HG02623 (cell line): Measurements from ENCODE around the gene MYH9.
"Not testable (repeated sequence)": the region's sequence is repeated elsewhere in the genome, so short reads cannot be mapped to it uniquely, and the experiment has no call there.

Source experiments
- ATAC-seq: cut with Tn5 transposase; IDR thresholded peaks from one replicate; pipeline ENCODE4 v1.9.1; 2021; ENCODE audit warnings: moderate library complexity; ENCODE audit not compliant: unreplicated experiment

MYH9 gene

DNA sequence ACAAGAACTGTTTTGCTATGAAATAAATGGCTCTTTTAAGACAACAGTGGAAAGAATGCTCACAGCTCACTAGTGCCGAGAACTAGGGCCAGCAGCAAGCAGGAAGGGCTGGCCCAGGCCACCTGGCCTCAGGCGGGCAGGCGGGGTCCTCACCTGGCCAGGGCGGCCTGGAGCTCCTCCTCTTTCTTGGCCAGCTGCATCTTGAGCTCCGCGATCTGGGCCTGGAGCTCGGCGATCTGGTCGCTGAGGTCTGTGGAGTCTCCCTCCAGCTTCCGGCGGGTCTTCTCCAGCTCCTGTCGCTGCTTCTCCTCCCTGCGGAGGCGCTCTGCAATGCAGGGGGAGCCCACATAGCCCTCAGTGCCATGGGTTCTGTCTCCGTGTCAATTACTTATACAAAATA lies 91.1 kb downstream of the MYH9 start:
- no peak for ATAC-seq

DNA sequence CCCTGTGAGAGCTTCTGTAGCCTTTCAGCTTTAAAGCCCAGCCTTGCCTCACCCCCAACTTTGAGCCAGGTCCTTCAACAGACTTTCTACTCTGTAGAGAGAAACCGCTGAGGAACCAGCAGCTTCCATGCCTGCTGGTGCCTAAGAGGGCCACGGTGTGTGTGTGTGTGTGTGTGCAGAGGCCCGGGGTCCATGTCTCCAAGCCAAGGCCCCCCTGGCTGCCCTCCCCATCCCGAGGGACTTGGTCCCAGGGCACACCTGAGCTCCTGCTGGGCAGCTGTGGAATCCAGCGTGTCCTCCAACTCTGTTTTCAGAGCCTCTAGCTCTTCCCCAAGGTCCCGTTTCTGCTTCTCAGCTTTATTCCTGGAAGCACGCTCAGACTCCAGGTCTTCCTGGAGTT lies 92.5 kb downstream of the MYH9 start:
- ATAC-seq, result no peak

DNA sequence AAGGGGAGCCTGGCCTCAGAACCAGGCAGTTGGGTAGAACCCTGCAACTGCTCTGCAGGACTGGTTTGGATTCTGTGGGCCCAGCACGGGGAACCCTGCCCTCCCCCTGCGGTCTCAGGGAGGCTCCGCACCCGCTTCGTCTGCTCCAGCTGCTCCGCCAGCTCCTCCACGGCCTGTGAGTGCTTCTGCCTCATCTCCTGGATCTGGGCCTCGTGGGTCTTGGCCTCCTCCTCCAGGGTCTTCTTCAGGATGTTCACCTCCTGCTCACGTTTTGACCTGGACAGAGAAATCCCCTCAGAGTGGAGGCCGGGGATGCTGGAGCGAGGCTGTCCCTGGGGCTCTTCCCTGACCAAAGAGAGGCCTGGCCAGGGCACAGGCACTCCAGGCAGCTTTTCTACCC lies 93.0 kb downstream of the MYH9 start:
- ATAC-seq, result no peak

DNA sequence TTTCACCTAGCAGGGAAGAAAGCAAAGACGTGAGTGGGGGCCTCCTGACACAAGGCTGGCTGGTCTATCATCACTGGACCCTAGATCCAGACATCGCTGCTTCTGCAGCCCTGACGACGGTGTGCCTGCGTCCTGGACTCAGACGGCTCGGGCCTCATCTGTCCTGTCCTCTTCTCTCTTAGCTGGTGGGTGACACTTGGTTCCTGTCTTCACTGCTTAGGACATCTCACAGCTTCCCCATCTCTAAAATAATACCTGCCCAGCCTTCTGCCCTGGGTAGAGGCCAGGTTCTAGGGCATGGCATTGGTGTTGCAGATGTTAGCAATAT lies 93.5 kb downstream of the MYH9 start:
- ATAC-seq, result no peak

GRCh38 chr22:36293606-36294292 lies 94.0 kb downstream of the MYH9 start:
- ATAC-seq, result no peak

GRCh38 chr22:36292823-36293530 lies 94.8 kb downstream of the MYH9 start:
- ATAC-seq, result no peak

GRCh38 chr22:36291831-36292740 lies 95.7 kb downstream of the MYH9 start:
- ATAC-seq, result no peak

DNA sequence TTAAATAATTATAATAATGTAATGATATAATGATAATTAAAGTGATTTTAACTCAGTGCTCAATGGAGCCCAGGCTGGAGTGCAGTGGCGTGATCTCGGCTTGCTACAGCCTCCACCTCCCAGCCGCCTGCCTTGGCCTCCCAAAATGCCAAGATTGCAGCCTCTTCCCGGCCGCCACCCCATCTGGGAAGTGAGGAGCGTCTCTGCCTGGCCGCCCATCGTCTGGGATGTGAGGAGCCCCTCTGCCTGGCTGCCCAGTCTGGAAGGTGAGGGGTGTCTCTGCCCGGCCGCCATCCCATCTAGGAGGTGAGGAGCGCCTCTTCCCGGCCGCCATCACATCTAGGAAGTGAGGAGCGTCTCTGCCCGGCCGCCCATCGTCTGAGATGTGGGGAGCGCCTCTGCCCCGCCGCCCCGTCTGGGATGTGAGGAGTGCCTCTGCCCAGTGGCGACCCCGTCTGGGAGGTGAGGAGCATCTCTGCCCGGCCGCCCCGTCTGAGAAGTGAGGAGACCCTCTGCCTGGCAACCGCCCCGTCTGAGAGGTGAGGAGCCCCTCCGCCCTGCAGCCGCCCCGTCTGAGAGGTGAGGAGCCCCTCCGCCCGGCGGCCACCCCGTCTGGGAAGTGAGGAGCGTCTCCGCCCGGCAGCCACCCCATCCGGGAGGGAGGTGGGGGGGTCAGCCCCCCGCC lies 97.2 kb downstream of the MYH9 start:
- ATAC-seq, result not testable (repeated sequence)

GRCh38 chr22:36289948-36290371 lies 97.8 kb downstream of the MYH9 start:
- not testable (repeated sequence) for ATAC-seq

DNA sequence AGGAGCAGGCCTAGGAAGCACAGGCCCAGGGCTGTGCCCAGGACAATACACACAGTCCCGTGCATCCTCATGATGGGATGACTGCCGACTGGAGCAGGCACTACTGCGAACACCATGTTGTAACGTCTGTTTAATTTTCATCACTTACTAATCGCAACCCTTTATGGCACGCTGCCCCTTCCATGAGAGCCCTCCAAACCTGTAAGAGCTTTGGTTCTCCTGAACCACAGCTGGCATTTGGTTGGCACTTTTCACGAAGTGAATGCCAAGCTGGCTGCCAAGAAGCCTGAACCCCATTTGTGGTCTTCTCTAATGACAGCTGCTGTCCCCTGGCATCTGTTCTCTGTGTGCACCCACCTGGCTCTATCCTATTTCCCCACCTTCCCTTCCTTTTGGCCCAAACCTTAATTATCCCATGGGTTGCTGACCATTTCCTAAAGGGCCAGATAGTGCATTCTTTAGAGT lies 98.3 kb downstream of the MYH9 start:
- no peak for ATAC-seq

GRCh38 chr22:36288571-36289405 lies 99.0 kb downstream of the MYH9 start:
- ATAC-seq, result no peak

DNA sequence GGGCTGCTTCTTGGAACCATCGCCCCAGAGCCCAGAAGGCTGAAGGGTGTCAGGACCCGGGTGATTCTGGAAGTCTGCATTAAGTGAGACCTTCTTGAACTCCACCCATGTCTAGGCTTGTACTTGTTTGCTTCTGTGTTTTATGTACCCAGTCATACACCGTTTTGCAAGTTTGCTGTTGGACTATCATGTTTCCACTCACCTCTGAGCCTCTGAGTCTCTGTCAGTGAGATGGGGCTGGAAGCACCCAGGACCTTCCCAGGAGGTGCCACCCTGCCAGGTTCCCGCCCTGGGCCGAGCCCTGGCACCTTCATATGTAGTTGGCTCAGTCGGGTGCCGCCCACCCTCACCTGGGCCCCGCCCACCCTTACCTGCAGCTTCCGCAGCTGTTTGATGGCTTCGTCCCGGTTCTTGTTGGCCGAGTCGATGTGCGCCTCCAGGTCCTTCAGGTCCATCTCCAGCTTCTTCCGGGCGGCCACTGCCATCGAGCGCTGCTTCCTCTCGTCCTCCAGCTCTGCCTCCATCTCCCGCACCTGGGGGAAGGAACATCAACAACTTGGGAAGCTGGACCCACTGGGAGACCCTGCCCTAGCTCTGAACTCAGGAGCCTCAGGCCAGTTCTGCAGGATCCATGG lies 99.8 kb downstream of the MYH9 start:
- ATAC-seq, result no peak

- no peak for ATAC-seq
Measured at GRCh38 chr22:36286096-36286957, 101.4 kb downstream of the MYH9 start.

DNA sequence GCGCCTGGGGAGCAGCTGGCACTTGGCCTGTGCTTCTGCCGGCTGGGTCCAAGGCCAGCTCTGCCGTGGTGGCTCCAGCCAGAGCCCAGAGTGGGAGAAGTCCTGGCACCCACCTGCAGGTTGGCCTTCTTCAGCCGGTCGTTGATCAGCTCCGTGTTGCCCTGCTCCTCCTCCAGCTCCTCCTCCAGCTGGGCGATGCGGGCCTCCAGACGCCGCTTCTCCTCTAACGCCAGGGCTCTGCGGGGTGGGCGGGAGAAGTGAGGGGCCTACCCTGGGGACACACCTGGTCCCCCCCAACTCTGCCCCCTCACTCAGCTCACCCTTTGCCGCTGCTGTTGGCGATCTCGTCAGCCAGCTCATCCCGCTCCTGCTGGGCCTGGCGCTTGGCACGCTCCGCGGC lies 102.2 kb downstream of the MYH9 start:
- no peak for ATAC-seq

GRCh38 chr22:36285017-36285416 lies 102.8 kb downstream of the MYH9 start:
- no peak for ATAC-seq

- no peak for ATAC-seq
Measured at GRCh38 chr22:36284171-36284571, 103.6 kb downstream of the MYH9 start.

DNA sequence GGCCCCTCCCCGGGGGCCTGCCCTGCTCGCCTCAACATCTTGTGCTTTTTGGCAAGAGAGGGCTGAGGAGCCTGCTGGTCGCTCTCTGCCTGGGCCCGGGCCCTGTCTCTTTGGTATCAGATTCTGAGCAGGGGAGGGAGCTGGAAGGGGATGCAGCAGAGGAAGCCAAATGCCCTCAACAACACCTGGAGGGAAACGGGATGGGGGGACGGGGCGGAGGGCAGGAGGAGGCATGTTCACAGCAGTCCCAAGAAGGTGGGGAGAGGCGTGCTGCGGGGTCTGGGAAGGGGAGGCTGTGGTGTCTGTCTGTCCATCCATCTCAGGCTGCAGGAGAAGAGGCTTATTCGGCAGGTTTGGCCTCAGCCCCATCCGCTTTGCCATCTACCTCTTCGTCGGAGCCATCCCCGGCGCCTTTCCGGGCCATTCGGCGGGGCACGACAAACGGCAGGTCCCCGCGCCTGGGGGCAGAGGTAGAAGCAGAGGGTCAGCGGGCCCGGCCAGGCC lies 105.4 kb downstream of the MYH9 start:
- ATAC-seq, result no peak

- ATAC-seq, result no peak
Measured at GRCh38 chr22:36281781-36282327, 105.9 kb downstream of the MYH9 start.
